ENCODE measurements around the gene ITIH1. TPM values are rescaled to one million over a fixed set of nuclear protein-coding genes. Genes with fewer than 3 reads are reported as not detected.

ITIH1 gene
- total and polyA plus RNA-seq, 2 donors (not counting 3 experiments of a cell fraction or from before 2014, with no cell fraction given): not detected

DNA sequence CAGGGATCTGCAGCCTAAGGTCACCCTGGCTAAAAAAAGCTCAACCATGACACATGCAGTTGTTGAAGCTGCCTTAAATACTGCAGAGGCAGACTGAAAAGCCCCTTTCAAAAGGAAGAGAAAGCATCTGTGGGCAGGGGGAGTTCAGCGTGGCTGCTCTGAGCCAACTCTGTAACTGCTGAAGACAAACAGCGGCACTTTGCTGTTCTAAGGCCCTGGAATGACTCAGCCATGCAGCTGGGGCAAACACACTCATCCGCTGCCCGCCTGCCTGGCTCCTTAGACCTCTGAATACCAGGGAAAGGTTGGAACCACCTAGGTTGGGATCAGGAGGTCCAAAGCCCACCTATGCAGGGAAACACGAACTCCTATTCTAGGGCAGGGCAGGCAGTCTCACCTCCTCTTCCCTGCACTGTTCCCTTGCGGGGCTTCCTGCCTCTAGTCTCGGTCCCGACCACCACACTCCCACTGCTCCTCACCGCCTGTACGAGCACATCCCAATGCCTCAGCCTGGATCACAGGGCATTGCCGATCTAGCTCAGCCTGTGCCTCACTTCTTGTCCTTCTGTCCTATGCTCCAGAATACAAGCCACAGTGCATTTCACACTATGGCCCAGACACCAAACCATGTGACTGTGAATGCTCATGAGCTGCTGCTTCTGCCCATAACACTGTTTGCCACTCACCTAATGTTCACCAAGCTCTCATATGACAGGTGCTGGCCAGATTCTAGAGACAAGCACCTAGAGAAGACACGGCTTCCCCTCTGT lies 64.0 kb downstream of the ITIH1 start:
- Histone ChIP-seq H3K79me2 (ENCODE audit: control insufficient read depth, insufficient read depth, low read length) (no peaks in the 10 kb centered on the region), H2AFZ (ENCODE audit: low read depth, low read length) (no peak overlapping the region), H3K4me3 (replicated peaks in 1 of 3; ENCODE audit: insufficient read depth in 1 of 3, low read depth in 1 of 3, low read length in 3 of 3) (no peak overlapping the region), H4K20me1 (replicated peaks; ENCODE audit: control insufficient read depth, extremely low read depth, insufficient read depth, low read length) (no peaks in the 10 kb centered on the region), H3K9me1 (replicated peaks; ENCODE audit: control insufficient read depth, extremely low read depth, insufficient read depth, low read length) (no peaks in the 10 kb centered on the region), H3K9me3 (replicated peaks; ENCODE audit: control insufficient read depth, insufficient read depth, low read length) (no peaks in the 10 kb centered on the region), H3K4me2 (ENCODE audit: insufficient read depth, low read length) (no peak overlapping the region), H3K4me1 (ENCODE audit: control insufficient read depth, extremely low read depth, insufficient read depth, low read length) (no peaks in the 10 kb centered on the region), H3K36me3 (ENCODE audit: control insufficient read depth in 2 of 2, extremely low read depth in 1 of 2, insufficient read depth in 2 of 2, low read length in 2 of 2) (peaks cover 0 to 5% of the 10 kb centered on the region in 2 experiments), H3K9ac (replicated peaks; ENCODE audit: extremely low read depth, insufficient read depth, low read length) (no peak overlapping the region), H3K27ac (ENCODE audit: insufficient read depth, low read depth, low read length) (no peak overlapping the region), H3K27me3 (ENCODE audit: control insufficient read depth in 2 of 2, insufficient read depth in 2 of 2, low read length in 2 of 2) (no peaks in the 10 kb centered on the region)
- no peak for TF ChIP-seq POLR2AphosphoS5 (IDR thresholded peaks at IDR 0.05; ENCODE audit: insufficient read depth, low read depth, low read length)
- no peak for TF ChIP-seq JUN (IDR thresholded peaks at IDR 0.05; ENCODE audit: borderline replicate concordance, insufficient read depth, insufficient read length, low read depth)
- TF ChIP-seq, protein P1, sequence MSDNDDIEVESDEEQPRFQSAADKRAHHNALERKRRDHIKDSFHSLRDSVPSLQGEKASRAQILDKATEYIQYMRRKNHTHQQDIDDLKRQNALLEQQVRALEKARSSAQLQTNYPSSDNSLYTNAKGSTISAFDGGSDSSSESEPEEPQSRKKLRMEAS (IDR thresholded peaks at IDR 0.05; ENCODE audit: insufficient read depth, insufficient read length): no peak
- no peak for TF ChIP-seq EZH2 (IDR thresholded peaks at IDR 0.05; ENCODE audit: borderline replicate concordance, low read depth, low read length, severe bottlenecking)
- no peak for TF ChIP-seq POLR2A (IDR thresholded peaks at IDR 0.05; ENCODE audit: low read depth, low read length)
- TF ChIP-seq FOS (IDR thresholded peaks at IDR 0.05; ENCODE audit: borderline replicate concordance, insufficient read depth, low read length): no peak
- BruUV-seq (replicated peaks): no TSS peak
- POLR2A ChIA-PET: no interaction called here
- dilution Hi-C loops (cut with MboI; ENCODE audit: extremely low pct_ligation_motif_present, low sequenced_read_pairs): no loop called here
- CTCF ChIA-PET: interaction anchor here (0.6 kb wide), 1 partner anchor 93 kb away, joined by 3 read pairs; no protein-coding TSS in a partner anchor
- intact Hi-C loops (cut with micrococcal nuclease): no loop called here
- DNase-seq (ENCODE audit: low read depth, low spot score) (no peak), FAIRE-seq (no peak)

Small RNA genes lying within 50 kb of the gene (small RNA-seq; reads per million reads assigned to genes)
- gene AC006254.2 (ENCODE audit: insufficient read depth, insufficient read length, low read depth, low replicate concordance): not detected
- not detected for gene MUSTN1 (ENCODE audit: insufficient read depth, insufficient read length, low read depth, low replicate concordance)

Other genes starting within 250 kb of the ITIH1 start
- 298 and 327 TPM in 2 replicates for gene NT5DC2, start 243.7 kb upstream of the ITIH1 start, total RNA-seq
- gene NT5DC2, start 243.7 kb upstream of the ITIH1 start, polyA plus RNA-seq: 402 and 516 TPM in 2 replicates
- 22.6 and 34.6 TPM in 2 replicates for gene UQCC5, start 241.0 kb upstream of the ITIH1 start, total RNA-seq
- gene UQCC5, start 241.0 kb upstream of the ITIH1 start, polyA plus RNA-seq: 9.9 and 28.2 TPM in 2 replicates
- gene PBRM1, start 91.7 kb upstream of the ITIH1 start, total RNA-seq: 77.1 and 87.1 TPM in 2 replicates
- gene PBRM1, start 91.7 kb upstream of the ITIH1 start, polyA plus RNA-seq: 18.2 and 26.7 TPM in 2 replicates
- 109 and 111 TPM in 2 replicates for gene GNL3, start 91.6 kb upstream of the ITIH1 start, total RNA-seq
- gene GNL3, start 91.6 kb upstream of the ITIH1 start, polyA plus RNA-seq: 21.0 and 27.8 TPM in 2 replicates
- 69.9 and 73.5 TPM in 2 replicates for gene GLT8D1, start 71.8 kb upstream of the ITIH1 start, total RNA-seq
- 61.8 and 63.7 TPM in 2 replicates for gene GLT8D1, start 71.8 kb upstream of the ITIH1 start, polyA plus RNA-seq
- 100 and 107 TPM in 2 replicates for gene SPCS1, start 71.5 kb upstream of the ITIH1 start, total RNA-seq
- 159 and 240 TPM in 2 replicates for gene SPCS1, start 71.5 kb upstream of the ITIH1 start, polyA plus RNA-seq
- gene NEK4, start 6.7 kb upstream of the ITIH1 start, total RNA-seq: 20.8 and 24.0 TPM in 2 replicates
- gene NEK4, start 6.7 kb upstream of the ITIH1 start, polyA plus RNA-seq: 3.6 and 4.4 TPM in 2 replicates
- gene ITIH3, start 17.2 kb downstream of the ITIH1 start, total RNA-seq: not detected in 2 replicates
- not detected in 2 replicates for gene ITIH3, start 17.2 kb downstream of the ITIH1 start, polyA plus RNA-seq
- gene ITIH4, start 53.1 kb downstream of the ITIH1 start, total RNA-seq: 0.60 and 2.4 TPM in 2 replicates
- gene ITIH4, start 53.1 kb downstream of the ITIH1 start, polyA plus RNA-seq: 0.17 and 0.46 TPM in 2 replicates
- gene MUSTN1, start 57.4 kb downstream of the ITIH1 start, total RNA-seq: 0.62 and 2.2 TPM in 2 replicates
- gene MUSTN1, start 57.4 kb downstream of the ITIH1 start, polyA plus RNA-seq: 1.1 TPM in 2 replicates
- 18.2 and 19.6 TPM in 2 replicates for gene STIMATE, start 119.9 kb downstream of the ITIH1 start, total RNA-seq
- 24.0 and 25.9 TPM in 2 replicates for gene STIMATE, start 119.9 kb downstream of the ITIH1 start, polyA plus RNA-seq

All from endothelial cell of umbilical vein (primary cell).